ENCODE measurements around the gene AKAP10.

DNA sequence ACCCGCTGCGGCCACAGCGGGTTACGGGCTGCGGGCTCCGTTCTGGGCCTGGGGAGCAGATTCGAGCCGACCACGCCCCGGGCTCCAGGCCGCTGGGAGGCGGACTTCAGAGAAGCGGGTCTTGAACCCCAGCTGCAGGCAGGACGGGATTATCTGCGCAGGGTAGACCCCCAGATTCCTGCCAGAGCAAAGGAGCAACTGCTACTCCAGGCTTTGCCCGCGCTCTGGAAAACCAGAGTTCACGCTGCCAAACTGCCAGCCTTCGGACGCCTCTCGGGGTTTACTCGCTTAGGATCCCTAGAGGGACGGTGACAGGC, 109.6 kb downstream of the AKAP10 start:
- TF ChIP-seq, protein P1, sequence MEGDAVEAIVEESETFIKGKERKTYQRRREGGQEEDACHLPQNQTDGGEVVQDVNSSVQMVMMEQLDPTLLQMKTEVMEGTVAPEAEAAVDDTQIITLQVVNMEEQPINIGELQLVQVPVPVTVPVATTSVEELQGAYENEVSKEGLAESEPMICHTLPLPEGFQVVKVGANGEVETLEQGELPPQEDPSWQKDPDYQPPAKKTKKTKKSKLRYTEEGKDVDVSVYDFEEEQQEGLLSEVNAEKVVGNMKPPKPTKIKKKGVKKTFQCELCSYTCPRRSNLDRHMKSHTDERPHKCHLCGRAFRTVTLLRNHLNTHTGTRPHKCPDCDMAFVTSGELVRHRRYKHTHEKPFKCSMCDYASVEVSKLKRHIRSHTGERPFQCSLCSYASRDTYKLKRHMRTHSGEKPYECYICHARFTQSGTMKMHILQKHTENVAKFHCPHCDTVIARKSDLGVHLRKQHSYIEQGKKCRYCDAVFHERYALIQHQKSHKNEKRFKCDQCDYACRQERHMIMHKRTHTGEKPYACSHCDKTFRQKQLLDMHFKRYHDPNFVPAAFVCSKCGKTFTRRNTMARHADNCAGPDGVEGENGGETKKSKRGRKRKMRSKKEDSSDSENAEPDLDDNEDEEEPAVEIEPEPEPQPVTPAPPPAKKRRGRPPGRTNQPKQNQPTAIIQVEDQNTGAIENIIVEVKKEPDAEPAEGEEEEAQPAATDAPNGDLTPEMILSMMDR (IDR thresholded peaks at IDR 0.05; ENCODE audit: low read length): no peak
- TF ChIP-seq EZH2phosphoT487 (IDR thresholded peaks at IDR 0.05; ENCODE audit: low read length): no peak

Data from MM.1S (cell line).